ENCODE measurements around the gene CDCA7L.
"Not testable (repeated sequence)": the region's sequence is repeated elsewhere in the genome, so short reads cannot be mapped to it uniquely, and the experiment has no call there.

DNA sequence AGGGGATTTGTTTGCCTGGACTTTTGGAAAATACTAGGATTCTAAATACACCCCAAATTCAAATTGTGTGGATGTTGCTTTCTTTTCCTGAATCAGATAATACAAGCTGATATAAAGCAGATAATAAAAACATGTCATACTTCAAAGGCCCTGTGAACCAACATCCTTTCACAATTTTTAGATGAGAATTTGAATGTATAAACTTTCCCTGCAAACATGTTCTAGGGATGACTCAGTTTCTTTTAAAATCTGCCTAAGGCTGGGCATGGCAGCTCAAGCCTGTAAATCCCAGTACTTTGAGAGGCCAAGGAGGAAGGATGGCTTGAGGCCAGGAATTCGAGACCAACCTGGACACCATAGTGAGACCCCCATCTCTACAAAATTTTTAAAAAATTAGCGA, 62.2 kb downstream of the CDCA7L start:
- TF ChIP-seq, protein P1, sequence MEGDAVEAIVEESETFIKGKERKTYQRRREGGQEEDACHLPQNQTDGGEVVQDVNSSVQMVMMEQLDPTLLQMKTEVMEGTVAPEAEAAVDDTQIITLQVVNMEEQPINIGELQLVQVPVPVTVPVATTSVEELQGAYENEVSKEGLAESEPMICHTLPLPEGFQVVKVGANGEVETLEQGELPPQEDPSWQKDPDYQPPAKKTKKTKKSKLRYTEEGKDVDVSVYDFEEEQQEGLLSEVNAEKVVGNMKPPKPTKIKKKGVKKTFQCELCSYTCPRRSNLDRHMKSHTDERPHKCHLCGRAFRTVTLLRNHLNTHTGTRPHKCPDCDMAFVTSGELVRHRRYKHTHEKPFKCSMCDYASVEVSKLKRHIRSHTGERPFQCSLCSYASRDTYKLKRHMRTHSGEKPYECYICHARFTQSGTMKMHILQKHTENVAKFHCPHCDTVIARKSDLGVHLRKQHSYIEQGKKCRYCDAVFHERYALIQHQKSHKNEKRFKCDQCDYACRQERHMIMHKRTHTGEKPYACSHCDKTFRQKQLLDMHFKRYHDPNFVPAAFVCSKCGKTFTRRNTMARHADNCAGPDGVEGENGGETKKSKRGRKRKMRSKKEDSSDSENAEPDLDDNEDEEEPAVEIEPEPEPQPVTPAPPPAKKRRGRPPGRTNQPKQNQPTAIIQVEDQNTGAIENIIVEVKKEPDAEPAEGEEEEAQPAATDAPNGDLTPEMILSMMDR (IDR thresholded peaks at IDR 0.05): not testable (repeated sequence)
- TF ChIP-seq POLR2A (IDR thresholded peaks at IDR 0.05): not testable (repeated sequence)

Measured in lower leg skin (tissue), 3 donors.